ENCODE data around the gene RASGRP1. TPM values are rescaled to one million over a fixed set of nuclear protein-coding genes. Genes with fewer than 3 reads are reported as not detected.

RASGRP1 gene
- total RNA-seq, 1 experiment from 2014 or later = 0.51 TPM

DNA sequence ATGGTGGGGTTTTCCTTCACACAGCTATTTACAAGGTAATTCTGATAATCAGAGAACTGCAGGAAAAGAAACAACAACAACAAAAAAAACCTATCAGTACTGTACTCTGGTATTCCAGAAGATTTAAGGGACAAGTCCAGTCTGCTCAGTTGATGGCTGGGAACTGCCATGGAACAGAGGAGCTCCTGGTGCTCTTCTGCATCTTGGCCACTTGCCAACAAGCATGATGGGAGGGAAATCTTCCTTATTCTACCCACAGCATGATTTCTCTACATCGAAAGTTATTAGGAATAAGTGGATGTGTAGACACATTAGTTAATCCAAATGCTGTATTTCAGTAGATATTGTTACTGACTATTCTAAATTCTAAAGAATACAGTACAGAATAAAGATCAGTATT lies 51.7 kb downstream of the RASGRP1 start:
- POLR2A ChIA-PET = no interaction called here
- no peak for TF ChIP-seq REST (IDR thresholded peaks at IDR 0.05; ENCODE audit: insufficient read depth in 1 of 2, low read depth in 2 of 2, low read length in 1 of 2)
- no peak for TF ChIP-seq SIN3A (IDR thresholded peaks at IDR 0.05; ENCODE audit: borderline replicate concordance, insufficient read depth, low read depth, low read length)
- no peak for TF ChIP-seq POLR2AphosphoS5 (IDR thresholded peaks at IDR 0.05; ENCODE audit: low read depth, low read length)
- TF ChIP-seq, protein P1, sequence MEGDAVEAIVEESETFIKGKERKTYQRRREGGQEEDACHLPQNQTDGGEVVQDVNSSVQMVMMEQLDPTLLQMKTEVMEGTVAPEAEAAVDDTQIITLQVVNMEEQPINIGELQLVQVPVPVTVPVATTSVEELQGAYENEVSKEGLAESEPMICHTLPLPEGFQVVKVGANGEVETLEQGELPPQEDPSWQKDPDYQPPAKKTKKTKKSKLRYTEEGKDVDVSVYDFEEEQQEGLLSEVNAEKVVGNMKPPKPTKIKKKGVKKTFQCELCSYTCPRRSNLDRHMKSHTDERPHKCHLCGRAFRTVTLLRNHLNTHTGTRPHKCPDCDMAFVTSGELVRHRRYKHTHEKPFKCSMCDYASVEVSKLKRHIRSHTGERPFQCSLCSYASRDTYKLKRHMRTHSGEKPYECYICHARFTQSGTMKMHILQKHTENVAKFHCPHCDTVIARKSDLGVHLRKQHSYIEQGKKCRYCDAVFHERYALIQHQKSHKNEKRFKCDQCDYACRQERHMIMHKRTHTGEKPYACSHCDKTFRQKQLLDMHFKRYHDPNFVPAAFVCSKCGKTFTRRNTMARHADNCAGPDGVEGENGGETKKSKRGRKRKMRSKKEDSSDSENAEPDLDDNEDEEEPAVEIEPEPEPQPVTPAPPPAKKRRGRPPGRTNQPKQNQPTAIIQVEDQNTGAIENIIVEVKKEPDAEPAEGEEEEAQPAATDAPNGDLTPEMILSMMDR (IDR thresholded peaks at IDR 0.05) = no peak
- no peak for TF ChIP-seq TCF7L2 (IDR thresholded peaks at IDR 0.05; ENCODE audit: low read depth, low read length)
- peaks cover 7% of the 10 kb centered on the region for H3K27me3 ChIP-seq (ENCODE audit: control insufficient read depth, insufficient read depth, low read length)
- no peak overlapping the region for H3K27ac ChIP-seq (ENCODE audit: low read length)
- intact Hi-C loops (cut with micrococcal nuclease; ENCODE audit: unreplicated experiment) = no loop called here
- H3K9me3 ChIP-seq (ENCODE audit: control insufficient read depth, insufficient read depth, low read depth, low read length) = no peaks in the 10 kb centered on the region
- ATAC-seq (no peak), DNase-seq (ENCODE audit: low read depth, low spot score) (no peak)
- H3K4me3 ChIP-seq (ENCODE audit: low read depth in 2 of 2, low read length in 2 of 2) = no peak overlapping the region
- H3K36me3 ChIP-seq (ENCODE audit: control insufficient read depth, insufficient read depth, low read length) = no peaks in the 10 kb centered on the region
- in situ Hi-C loops (cut with HindIII; ENCODE audit: low pct_unique_long_range_greater_than_20kb, low sequenced_read_pairs) = no loop called here
- H3K4me1 ChIP-seq (ENCODE audit: control insufficient read depth, insufficient read depth, low read length) = no peaks in the 10 kb centered on the region
- no TSS peak for BruUV-seq (replicated peaks)
- CTCF ChIA-PET = no interaction called here

GRCh38 chr15:38509152-38509551 lies 55.5 kb downstream of the RASGRP1 start:
- POLR2A ChIA-PET = no interaction called here
- H3K27me3 ChIP-seq (ENCODE audit: control insufficient read depth, insufficient read depth, low read length) = peaks cover 4% of the 10 kb centered on the region
- H3K4me1 ChIP-seq (ENCODE audit: control insufficient read depth, insufficient read depth, low read length) = no peaks in the 10 kb centered on the region
- in situ Hi-C loops (cut with HindIII; ENCODE audit: low pct_unique_long_range_greater_than_20kb, low sequenced_read_pairs) = no loop called here
- no peaks in the 10 kb centered on the region for H3K9me3 ChIP-seq (ENCODE audit: control insufficient read depth, insufficient read depth, low read depth, low read length)
- no peak overlapping the region for H3K4me3 ChIP-seq (ENCODE audit: low read depth in 2 of 2, low read length in 2 of 2)
- no peak overlapping the region for H3K27ac ChIP-seq (ENCODE audit: low read length)
- intact Hi-C loops (cut with micrococcal nuclease; ENCODE audit: unreplicated experiment) = no loop called here
- TF ChIP-seq SIN3A (IDR thresholded peaks at IDR 0.05; ENCODE audit: borderline replicate concordance, insufficient read depth, low read depth, low read length) (no peak), TCF7L2 (IDR thresholded peaks at IDR 0.05; ENCODE audit: low read depth, low read length) (no peak), REST (IDR thresholded peaks at IDR 0.05; ENCODE audit: insufficient read depth in 1 of 2, low read depth in 2 of 2, low read length in 1 of 2) (no peak), POLR2AphosphoS5 (IDR thresholded peaks at IDR 0.05; ENCODE audit: low read depth, low read length) (no peak)
- TF ChIP-seq, protein P1 (IDR thresholded peaks at IDR 0.05) = no peak
- CTCF ChIA-PET = no interaction called here
- no peaks in the 10 kb centered on the region for H3K36me3 ChIP-seq (ENCODE audit: control insufficient read depth, insufficient read depth, low read length)
- no peak for ATAC-seq
- BruUV-seq (replicated peaks) = no TSS peak
- DNase-seq (ENCODE audit: low read depth, low spot score) = no peak
